LoVo (cell line): Measurements from ENCODE around the gene RNF187.
A peak's percentile ranks its signal among the peaks of the same experiment; 100 is the strongest.
"Not testable (repeated sequence)": the region's sequence is repeated elsewhere in the genome, so short reads cannot be mapped to it uniquely, and the experiment has no call there.

Experiments
- DNase-seq: peaks from one replicate; pipeline ENCODE4 v3.0.0-alpha.2; 2016; ENCODE audit warnings: low spot score

Gene RNF187

DNA sequence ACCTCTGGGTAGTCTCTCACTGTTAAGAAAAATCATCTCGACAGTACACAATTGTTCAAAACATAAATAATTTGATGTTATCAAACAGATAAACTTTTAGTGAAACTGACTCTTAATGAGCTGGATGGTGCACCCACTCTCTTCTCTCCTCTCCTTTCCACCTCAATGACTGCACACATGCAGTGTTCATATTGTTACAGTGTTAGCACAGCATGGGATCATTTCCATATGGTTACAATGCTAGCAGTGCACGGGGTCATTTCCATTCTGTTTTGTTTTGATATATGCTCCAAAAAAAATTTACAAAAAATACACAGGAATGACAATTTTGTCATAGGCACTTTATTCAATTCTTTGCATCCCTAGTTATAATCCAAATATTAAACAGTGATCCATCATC lies 26.4 kb upstream of the RNF187 start:
- DNase-seq = no peak

DNA sequence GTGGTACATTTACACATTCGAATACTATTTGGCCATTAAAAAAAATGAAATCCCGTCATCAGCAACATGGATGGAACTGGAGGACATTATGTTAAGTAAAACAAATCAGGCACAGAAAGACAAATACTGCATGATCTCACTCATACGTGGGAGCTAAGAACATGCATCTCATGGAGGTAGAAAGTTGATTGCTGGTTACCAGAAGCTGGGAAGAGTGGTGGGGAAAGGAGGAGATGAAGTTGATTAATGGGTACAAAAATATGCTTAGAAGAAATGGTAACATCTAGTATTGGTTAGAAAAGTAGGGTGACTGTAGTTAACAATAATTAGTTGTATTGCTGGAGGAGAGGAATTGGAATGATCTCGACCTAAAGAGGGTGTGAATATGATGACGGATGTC lies 24.6 kb upstream of the RNF187 start:
- no peak for DNase-seq

DNA sequence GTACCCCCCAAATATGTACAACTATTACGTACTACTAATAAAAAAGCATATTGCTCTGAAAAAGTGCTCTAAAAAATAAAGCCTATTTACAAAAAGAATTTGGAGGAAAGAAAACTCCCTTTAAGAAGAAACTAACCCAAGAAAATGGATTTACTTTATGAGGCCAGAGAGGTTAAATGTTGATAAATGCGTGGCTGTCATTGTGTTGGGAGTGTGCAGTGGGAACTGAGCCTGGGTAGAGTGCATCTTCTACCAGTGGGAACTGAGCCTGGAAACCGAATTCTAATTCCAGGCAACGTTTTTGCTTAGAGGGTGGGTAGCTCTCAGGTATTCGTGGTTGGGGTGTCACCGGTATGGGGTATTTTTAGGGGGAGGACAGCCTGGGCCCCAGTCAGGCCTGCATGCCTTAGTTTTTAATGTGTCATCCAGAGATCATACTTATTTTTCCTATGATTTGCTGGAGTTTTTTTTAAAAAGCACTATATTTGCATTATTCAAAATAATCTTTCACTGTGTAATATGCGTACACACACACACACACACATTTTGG lies 24.1 kb upstream of the RNF187 start:
- DNase-seq = no peak

DNA sequence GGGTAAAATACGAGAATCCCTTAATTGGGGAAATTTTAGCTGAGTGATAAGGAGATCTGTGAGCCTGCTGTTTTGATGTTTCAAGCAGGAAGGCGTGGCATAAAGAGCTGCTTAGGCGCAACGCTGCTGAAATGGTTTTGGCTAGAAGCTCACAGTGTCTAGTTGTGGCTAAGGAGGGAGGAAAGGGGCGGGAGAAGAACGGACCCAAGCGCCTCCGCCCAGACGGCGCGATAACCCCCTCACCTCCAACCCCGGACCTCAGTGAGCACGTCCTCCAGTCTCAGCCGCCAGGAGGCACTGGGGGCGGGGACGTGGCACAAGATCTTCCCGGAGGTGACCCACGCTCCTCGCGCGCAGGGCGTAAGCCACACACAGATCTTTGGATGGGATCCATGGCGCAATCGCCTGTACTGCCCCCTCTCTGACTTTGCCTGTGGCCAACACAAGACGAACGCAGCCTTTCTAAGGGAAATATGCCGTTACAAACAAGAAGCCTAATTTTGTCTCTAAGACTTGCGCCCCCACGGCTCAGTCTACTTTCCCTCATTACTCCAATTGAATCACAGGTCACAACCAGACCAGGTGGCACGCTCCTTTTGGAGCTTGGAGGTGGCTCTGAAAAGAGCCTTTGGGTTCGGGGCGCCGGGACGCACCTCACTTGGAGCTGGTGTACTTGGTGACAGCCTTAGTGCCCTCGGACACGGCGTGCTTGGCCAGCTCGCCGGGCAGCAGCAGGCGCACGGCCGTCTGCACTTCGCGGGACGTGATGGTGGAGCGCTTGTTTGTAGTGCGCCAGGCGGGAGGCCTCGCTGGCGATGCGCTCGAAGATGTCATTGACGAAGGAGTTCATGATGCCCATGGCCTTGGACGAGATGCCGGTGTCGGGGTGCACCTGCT lies 23.4 kb upstream of the RNF187 start:
- DNase-seq = no peak

DNA sequence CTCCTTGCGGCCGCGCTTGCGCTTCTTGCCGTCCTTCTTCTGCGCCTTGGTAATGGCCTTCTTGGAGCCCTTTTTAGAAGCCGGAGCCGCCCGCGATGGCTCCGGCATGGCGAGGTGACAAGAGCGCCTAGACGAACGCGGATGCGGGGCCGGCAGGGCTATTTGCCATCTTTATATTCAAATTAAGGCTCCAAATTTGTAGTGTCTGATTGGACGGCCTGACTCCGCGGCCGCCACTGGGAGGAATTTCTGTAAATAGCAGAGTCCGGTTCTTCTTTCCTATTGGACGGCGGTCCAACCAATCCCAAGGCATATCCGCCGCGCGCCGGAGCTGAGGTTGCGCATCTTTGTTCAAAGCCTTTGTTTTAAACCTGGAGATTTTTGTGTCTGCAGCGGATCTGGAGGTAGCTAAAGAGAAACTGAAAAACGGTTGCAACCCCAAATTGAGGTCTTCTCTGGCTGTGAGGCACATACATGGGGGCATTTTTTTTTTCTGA lies 22.6 kb upstream of the RNF187 start:
- DNase-seq = no peak

DNA sequence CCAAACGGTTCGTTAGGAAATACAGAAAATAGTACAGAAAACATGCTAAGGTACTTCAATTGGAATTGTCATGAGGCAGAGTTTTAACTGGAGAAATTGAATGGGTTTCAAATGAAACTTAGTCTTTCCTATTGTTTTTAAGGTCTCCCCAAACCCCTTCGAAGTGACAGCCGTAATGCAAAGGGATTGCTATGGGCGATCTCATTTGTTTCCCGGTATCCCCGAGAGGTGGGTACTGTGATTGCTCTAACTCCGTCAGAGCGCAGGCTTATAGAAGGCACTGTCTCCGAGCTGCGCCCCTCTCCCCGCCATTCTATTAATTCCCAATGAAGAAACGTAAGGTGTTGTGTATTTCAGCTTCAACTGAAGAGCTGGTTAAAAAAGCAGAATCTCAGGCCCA lies 22.0 kb upstream of the RNF187 start:
- no peak for DNase-seq

DNA sequence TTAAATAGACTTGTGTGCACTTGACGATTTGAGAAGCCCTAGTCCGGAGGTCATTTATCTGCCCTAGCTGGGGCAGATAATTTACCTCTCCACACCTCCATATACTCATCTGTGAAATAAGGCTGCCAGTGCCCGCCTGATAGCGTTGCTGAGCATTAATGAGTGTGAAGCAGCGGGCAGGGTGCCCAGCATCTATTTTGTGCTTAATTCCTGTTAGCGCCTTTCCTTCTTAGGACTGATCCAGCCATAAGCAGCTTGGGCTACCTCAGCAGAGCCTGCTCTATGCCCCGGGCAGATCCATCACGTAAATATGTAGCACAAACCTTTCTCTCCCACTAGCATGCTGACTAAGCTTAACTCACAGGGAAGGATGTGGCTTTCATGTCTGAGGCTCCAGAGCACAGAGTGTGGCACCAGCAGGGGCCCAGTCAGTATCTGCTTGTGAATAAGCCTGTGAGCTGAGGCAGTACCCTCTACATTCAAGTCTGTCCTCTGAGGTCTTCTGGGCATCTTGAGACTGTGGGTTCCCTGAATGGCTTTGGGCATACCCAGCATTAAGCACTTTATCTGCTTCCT lies 21.5 kb upstream of the RNF187 start:
- no peak for DNase-seq

DNA sequence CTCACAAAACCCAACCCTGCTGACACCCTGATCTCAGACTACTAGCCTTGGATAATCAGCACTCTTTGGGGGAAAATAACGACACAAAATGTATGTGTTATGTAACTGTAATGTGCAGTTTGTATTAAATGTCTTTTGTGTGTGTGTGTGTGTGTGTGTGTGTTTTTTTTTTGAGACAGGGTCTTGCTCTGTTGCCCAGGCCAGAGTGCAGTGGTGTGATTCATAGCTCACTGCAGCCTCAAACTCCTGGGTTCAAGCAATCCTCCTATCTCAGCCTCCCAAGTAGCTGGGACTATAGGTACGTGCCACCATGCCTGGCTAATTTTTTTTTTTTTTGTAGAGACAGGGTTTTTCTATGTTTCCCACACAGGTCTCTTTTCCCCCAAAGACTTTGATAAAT lies 19.0 kb upstream of the RNF187 start:
- DNase-seq = not testable (repeated sequence)

DNA sequence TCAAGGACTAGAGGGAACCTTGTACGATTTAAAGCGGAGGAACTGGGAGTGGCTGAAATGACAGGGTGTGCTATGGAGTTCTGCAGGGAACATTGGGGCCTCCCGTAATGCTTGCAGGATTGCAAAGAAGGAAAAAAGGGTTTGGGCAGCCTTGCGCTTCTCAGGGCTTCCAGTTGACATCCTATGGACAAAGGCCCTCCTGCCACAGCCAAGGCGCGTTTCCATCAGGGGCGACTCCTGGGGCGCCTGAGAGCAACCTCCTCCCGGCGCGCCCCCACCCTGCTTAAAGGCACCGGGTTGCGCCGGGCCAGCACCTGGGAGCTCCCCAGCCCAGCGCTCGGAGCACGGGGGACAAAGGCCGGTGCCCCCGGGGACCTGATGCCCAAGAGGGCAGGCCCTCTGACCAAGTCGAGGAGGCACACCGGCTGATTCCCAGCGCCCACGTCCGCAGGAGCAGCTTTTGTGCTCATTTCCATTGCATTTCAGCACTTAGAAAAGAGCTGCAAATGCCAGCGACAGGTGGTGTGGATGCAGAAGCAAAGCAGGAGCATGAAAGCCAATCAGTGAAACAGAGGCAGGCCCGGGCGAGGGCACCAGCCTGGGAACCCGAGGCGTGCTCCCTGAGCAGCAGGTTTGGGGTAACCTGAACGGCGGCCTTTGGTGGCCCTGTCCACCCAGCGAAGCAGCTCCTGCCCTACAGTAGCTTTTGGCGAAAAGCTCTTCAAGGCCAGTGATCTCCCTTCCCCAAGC lies 17.6 kb upstream of the RNF187 start:
- DNase-seq = no peak

DNA sequence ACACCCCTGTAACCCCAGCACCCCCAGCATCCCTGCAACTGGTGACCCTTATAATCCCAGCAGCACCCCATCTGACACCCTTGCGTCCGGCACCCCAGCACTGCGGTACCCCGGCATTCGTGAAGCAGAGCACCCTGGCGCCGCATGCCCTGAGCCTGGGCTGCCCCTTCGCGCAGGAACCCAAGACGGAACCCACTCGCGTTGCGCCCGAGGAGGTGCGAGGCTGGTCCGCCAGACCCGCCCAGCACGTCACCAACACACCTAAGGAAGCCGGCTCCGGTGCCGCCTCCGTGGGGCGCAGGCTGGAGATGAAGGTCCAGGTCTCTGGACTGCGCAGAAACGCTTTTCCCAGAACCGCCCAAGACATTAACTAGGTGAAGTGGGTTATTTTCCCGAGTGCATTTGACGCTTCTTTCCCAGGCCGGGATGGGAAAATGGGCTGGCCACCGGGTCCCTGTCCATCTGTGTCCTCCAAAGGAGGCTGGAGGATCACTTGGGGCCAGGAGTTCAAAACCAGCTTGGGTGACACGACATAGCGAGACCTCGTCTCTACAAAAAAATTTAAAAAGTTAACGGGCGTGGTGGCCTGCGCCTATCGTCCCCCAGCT lies 15.9 kb upstream of the RNF187 start:
- DNase-seq = no peak

DNA sequence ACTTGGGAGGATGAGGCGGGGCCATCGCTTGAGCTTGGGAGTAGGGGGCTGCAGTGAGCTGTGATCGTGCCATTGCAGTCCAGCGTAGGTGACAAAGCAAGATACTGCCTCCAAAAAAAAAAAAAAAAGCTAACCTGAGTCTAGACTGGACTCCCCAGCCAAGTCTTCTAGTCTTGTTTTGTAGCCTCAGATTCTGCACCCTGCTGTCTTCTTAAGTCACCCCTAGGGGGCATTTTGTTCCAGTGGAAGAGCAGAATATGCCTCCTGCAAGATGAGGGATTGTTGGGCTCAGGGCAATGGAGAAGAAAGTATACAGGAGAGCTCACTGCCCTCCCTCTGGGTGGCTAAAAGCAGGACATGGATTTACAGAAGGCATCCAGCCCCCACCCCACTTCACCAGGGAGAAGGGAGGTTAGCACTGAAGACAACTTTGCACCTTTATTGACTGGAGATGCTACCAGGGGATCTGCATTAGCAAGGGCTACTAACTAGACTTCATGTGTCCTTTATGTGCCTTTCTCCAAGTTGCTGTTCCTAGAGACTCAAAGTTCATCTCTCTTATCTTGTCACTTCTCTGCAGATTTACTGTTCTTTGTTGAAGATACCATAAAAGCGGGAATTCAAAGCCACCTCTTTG lies 15.3 kb upstream of the RNF187 start:
- DNase-seq = peak; percentile 13

DNA sequence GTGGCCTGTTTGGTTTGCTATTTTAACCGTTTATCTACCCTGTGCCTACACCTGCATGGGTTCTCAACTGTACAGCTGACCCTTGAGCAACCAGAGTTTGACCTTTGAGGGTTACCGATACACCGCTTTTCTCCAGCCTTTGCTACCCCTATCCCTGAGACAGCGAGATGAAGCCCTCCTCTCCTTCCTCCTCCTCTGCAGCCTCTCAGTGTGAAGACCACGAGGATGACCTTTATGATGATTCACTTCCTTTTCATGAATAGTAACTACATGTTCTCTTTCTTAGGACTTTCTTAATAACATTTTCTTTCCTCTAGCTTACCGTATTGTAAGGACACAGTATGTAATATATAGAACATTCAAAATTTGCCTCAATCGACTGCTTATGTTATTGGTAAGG lies 14.5 kb upstream of the RNF187 start:
- DNase-seq = no peak

DNA sequence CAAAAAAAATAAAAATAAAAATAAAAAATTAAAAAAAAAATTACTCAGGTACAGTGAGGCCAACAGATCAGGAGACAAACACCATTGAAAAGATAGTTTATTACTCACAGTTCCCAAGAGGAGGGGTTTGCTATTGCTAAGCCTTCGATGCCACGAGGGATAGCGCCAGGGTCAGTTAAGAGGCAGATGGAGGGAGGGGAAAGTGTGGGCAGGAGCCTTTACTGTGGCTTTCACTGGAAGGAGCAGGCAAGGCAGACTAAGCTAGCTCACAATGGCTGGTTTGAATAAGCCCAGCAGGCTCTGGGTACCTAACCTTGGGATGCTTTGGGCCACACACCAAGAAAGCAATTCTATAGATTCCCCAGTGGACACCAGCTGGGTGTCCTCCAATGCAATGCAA lies 12.7 kb upstream of the RNF187 start:
- no peak for DNase-seq

DNA sequence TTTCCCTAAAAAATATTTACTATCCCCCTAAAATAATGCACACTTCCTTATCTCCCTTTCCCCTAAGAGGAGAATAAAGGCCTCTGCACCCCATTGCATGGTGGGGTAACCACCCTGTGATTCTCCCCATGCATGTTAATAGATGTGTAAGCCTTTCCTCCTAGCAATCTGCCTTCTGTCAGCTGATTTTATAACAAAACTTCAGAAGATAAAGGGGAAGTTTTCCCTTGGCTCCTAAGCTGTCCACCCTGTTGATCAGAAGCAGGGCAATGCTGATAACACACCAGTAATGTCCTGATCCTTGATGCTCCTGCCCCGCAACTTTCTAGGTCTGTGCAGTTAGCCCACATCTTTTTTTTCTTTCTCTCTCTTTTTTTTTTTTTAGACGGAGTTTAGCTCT lies 11.4 kb upstream of the RNF187 start:
- no peak for DNase-seq

DNA sequence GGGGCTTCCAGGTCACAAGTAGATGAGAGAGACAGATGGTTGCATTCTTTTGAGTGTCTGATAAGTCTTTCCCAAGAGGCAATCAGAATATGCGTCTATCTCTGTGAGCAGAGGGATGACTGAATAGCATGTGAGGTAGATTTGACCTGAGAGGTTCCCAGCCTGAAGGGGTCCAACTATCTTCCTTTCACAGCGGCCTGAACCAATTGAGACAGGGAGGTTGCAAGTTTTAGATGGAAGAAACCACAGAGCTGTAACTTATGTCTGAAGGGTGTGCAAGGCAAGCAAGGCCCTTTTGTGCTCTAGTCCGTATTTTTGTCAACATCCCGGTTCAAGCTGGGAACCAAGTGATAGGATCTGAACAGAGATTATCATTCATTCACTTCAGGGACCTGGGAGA lies 9.9 kb upstream of the RNF187 start:
- DNase-seq = no peak

DNA sequence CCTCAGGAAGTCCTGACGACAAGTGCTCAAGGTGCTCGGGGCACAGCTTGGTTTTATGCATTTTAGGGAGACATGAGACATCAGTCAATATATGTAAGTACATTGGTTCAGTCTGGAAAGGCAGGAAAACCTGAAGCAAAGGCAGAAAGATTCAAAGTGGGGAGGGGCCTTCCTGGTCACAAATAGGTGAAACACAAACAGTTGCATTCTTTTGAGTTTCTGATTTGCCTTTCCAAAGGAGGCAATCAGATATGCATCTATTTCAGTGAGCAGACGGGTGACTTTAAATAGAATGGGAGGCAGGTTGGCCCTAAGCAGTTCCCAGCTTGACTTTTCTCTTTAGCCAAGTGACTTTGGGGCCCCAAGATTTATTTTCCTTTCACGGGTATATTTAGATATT lies 8.9 kb upstream of the RNF187 start:
- DNase-seq = no peak

DNA sequence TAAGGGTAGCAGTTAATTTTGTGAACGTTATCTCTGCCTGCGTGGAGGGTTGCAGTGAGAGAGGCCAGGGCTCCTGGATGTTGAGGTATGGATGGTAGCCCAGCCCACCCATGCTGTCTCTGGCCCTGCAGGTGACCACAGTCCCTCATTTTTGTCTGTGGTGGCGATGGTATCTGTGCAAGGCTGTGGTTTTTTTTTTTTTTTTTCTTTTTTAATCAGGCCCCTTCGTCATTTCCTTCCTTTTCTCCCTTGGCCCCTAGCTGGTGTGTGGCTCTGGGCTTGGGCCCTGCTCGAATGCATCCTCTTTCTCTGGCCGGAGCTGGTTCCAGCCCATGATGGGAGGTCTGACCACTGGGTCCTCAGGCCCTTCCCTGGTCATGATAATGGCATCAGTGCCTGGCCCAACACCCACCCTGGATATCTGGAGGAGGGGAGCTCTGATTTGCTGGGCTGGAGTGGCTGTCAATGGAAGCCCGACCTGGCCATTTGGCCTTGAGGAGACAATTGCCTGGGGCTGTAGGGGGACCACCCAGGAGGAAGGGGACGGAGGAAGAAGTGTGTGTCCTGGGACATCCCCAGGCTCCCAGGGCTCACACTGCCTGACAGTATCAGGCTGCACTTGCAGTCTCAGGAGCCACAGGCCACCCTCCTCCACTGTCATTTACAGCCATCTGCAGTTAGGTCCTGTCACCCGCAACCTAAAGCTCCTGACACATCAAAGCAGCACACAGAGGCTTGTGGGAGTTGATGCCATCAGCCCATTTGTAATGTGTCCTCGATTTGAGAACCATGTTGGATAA lies 8.1 kb upstream of the RNF187 start:
- no peak for DNase-seq

DNA sequence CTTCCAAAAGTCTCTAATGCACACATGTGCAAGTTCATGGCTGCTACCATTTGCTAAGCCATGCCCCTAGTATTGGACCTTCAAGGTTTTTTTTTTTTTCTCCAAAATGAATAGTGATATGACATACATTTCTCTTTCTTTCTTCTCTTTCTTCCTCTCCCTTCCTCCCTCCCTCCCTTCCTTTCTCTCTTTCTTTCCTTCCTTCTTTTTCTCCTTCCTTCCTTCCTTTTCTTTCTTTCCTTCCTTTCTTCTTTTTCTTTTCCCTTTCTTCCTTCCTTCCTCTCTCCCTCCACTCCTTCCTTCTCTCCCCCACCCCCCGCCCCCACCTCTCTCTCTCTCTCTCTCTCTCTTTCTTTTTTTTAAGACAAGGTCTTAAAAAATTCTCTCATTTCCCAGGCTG lies 3.4 kb upstream of the RNF187 start:
- no peak for DNase-seq

DNA sequence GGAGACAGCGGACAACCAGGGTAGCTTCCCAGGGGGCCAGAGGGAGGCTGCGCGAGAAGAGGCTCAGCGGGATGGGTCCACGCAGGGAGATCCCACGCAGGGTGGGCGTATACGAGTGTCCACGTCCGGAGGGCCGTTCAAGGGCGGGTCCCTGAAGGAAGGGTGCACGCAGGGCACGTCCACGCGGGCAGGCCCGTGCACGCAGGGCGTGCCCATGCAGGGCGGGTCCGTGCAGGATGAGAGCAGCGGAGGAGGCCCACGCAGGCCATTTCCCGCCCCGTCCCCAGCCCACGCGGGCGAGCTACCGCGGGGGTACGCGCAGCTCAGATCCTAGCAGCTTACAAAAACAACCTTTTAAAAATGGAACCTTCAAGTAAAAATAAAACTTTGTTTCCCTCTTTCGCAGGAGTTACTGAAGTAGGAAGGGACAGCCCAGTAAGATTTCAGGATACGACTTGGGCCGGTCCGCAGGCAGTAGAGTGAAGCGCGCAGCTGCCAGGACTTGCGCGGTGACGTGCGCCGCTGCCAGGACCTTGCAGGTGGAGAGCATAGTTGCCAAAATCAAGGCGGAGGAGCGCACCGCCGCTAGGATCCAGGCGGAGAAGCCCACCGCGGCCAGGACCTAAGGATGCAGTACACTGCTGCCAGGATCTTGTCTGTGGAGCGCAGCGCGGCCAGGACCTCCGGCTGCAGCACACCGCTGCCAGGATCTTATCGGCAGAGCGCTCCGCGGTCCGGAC lies 416 bp upstream of the RNF187 start:
- DNase-seq = peak; percentile 87

DNA sequence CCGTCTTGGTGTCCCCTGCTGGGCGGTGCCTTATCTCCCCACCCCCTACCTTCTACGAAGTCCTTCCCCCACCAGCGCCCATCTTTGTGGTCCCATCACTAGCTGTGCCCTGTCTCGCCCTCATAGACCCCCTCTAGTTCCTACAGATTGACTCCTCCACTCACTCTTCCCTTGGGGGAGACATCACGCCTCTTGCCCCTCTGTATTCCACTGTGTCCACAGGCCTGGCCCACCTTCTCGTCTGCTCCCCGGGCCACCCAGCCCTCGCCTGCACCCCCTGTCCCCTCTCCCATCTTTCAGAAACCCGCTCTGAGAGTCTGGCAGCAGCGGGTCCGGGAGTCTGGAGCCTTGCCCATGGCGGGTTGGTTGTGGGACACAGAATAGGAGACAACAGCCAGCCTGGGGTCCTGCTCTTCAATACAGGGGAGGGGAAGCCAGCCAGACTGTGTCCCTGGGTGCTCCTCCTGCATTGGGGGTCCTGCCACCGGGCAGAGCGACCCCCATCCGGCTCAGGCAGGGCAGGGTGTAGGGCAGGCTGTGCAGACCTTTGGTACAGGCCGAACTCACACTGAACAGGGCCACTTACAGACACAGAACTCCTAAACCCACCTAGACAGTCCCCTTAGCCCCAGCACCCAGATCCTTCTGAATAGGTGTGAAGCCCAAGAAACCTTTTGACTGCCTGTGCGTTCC lies 1.1 kb downstream of the RNF187 start:
- no peak for DNase-seq
